IPS-15b (cell line): ENCODE data around the gene EFCAB7.
A peak's percentile ranks its signal among the peaks of the same experiment; 100 is the strongest.

Source experiments
- H3K27me3 ChIP-seq: one replicate; pipeline ENCODE4 v1.6.1; 2013; ENCODE audit warnings: low read length; ENCODE audit not compliant: control insufficient read depth, insufficient read depth
- H3K36me3 ChIP-seq: one replicate; pipeline ENCODE4 v1.6.1; 2013; ENCODE audit warnings: low read length; ENCODE audit not compliant: control insufficient read depth, insufficient read depth
- H3K4me1 ChIP-seq: one replicate; pipeline ENCODE4 v1.6.1; 2013; ENCODE audit warnings: mild to moderate bottlenecking, low read length; ENCODE audit not compliant: control insufficient read depth, insufficient read depth
- H3K4me3 ChIP-seq: one replicate; pipeline ENCODE4 v1.5.1; 2013; ENCODE audit warnings: low read depth, low read length
- H3K9ac ChIP-seq: one replicate; pipeline ENCODE4 v1.6.1; 2013; ENCODE audit warnings: low read depth, mild to moderate bottlenecking, low read length
- H3K9me3 ChIP-seq: one replicate; pipeline ENCODE4 v1.6.1; 2013; ENCODE audit warnings: mild to moderate bottlenecking, low read length; ENCODE audit not compliant: control insufficient read depth, insufficient read depth

Gene EFCAB7

DNA sequence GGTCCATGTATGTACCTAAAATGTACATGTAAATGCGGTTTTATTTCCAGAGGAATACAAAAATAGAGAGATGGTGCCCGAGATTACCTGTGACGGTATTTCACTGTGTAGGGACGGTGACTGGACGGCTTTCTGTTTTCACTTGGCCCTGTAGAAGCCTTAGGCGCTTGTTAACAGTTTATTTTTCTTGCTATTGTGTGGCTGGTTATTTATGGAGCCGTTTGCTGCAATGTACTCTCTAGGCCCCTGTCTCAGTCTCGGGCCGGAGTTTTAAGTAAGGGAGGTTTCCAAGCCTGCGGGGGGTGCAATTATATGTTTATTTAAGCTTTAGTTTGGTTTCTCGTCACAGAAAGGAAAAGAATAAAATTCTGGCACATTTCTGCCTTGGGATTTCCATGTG, 413 bp downstream of the EFCAB7 start:
- Histone ChIP-seq H3K9me3 (no peaks in the 10 kb centered on the region), H3K4me3 (peak overlapping the region; percentile 89), H3K36me3 (no peaks in the 10 kb centered on the region), H3K27me3 (no peaks in the 10 kb centered on the region), H3K9ac (peak overlapping the region; percentile 84), H3K4me1 (peaks cover 3% of the 10 kb centered on the region)

DNA sequence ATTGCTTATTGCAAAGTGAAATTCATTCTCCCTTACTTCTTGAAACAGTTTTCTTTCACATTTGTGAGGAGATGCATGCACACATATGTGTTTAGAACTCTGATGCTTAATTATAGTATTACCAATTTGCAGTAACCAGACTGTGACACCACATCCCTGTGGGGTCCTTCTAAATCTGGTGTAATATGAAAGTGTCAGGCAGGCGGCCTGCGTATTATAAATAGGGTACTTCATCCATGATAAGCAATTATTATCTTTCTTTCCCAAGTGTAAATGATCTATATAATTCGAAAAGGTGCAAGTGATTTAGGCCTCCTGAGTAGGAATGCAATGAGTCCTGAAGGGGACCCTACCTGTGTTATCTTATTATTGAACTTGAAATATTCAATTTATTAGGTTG, 876 bp downstream of the EFCAB7 start:
- no peaks in the 10 kb centered on the region for H3K27me3 ChIP-seq
- no peaks in the 10 kb centered on the region for H3K9me3 ChIP-seq
- peaks cover 3% of the 10 kb centered on the region for H3K4me1 ChIP-seq
- H3K36me3 ChIP-seq, result no peaks in the 10 kb centered on the region
- peak overlapping the region; percentile 89 for H3K4me3 ChIP-seq
- no peak overlapping the region for H3K9ac ChIP-seq

DNA sequence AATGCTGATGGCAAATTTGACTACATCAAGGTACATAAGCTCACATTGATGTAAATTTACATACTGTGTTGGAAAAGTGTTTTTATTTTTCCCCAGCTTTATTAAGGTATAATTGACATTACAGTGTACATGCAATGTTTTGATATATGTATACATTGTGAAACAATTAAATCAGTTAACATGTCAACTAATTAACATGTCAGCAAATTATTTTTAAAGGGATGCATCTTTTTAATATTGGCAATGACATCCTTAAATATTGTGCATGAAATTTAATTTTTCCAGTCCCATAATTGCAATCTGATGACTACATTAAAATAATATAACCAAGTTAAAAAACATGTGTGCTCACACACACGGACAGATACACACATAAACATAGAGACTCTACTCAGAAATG, 9.4 kb downstream of the EFCAB7 start:
- no peak overlapping the region for H3K4me3 ChIP-seq
- H3K27me3 ChIP-seq, result no peaks in the 10 kb centered on the region
- no peaks in the 10 kb centered on the region for H3K9me3 ChIP-seq

DNA sequence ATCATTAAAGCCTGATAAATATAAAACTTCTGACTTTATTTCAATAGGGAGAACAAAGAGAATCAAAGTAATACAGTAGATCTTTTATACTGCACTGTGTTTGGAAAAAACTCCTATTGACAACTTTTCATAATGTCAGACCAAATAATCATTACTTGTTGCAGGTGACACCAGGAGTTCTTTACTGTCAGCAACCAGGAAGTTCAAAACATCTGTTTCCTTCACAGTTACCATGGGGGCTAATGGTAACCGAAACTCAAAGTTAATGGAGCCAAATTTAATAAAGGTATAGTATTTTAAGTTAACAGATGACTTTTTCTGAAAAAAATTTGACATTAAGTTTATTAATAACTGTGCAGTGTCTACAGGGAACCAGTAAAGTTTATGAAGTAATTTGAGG, 10.6 kb downstream of the EFCAB7 start:
- Histone ChIP-seq H3K27me3 (no peaks in the 10 kb centered on the region), H3K36me3 (no peaks in the 10 kb centered on the region), H3K4me1 (no peaks in the 10 kb centered on the region), H3K9me3 (no peaks in the 10 kb centered on the region), H3K9ac (no peak overlapping the region), H3K4me3 (no peak overlapping the region)

More for the DNA sequence above, 9.4 kb downstream of the EFCAB7 start:
- Histone ChIP-seq H3K36me3 (no peaks in the 10 kb centered on the region), H3K4me1 (no peaks in the 10 kb centered on the region), H3K9ac (no peak overlapping the region)

DNA sequence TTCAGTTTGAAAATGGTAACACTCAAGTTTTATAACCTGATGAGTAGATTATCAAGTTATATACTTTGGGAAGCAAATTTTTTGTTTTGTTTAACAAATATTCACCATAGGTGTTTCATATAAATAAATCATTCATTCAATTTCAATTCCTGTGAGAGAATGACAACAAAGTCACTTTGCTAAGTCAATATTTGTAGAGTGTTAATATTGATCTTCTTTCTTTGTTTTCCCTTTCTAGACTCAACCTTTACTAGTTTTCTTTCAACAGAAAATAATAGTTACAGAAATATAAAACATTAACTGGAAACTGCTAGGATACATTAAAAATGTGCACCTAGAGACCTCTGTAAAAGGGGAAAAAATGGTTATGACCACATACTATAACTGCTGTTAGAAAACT, 11.1 kb downstream of the EFCAB7 start:
- Histone ChIP-seq H3K9me3 (no peaks in the 10 kb centered on the region), H3K4me3 (no peak overlapping the region), H3K36me3 (no peaks in the 10 kb centered on the region), H3K4me1 (no peaks in the 10 kb centered on the region), H3K9ac (no peak overlapping the region), H3K27me3 (no peaks in the 10 kb centered on the region)

DNA sequence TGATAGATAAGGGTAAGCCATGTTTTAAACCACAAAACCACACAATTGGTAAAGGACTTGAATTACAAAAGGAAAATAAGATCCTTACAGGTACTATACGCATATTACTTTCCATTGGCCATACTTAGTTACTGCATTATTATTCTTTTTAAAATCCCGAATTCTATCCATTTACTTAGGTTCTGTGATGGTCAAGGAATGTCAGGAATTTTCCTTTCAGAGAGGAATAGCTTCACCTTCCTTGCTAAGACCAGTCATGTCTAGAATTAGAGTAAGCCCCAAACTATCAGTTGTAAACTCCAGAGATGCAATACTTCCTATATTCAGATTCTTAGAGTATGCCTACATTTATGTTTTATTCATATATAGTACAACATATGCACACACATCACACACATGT, 13.7 kb downstream of the EFCAB7 start:
- H3K4me1 ChIP-seq, result no peaks in the 10 kb centered on the region
- no peaks in the 10 kb centered on the region for H3K9me3 ChIP-seq
- H3K36me3 ChIP-seq, result no peaks in the 10 kb centered on the region
- H3K9ac ChIP-seq, result no peak overlapping the region
- no peaks in the 10 kb centered on the region for H3K27me3 ChIP-seq
- H3K4me3 ChIP-seq, result no peak overlapping the region

DNA sequence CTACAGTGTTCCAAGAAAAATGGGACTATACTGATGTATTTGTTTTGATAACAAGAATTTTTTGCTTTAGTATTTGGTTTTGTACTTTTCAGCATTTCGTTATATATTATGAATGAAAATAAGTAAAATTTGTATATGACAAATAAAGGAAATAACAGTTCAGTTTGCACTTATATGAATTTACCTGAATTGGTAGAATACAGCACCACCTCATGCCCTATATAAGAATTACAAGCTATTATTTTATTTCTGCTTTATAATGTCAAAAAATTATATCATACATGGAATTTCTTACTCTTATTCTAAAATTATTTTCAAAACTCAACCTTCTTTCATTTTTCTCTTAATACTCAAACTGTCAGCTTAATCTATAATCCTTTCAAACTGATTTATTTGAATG, 14.6 kb downstream of the EFCAB7 start:
- Histone ChIP-seq H3K27me3 (no peaks in the 10 kb centered on the region), H3K9ac (no peak overlapping the region), H3K9me3 (no peaks in the 10 kb centered on the region), H3K36me3 (no peaks in the 10 kb centered on the region), H3K4me3 (no peak overlapping the region), H3K4me1 (no peaks in the 10 kb centered on the region)

DNA sequence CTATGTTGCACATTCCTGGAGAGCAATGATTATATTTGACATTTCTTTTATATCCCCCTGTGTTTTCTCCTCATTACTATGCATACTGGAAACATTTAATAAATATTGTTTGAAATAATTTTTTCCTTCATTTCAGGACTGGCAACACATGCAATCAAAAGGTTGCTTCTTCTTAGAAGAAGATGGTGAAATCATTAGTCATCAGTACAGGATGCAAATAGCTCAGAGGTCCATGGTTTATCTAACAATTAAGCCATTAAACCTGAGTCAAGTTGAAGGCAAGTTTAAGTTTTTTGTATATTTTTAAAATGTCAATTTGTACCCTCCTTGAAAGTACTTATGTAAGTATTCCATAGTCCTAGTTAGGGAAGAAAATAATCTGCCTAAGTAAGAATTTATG, 22.5 kb downstream of the EFCAB7 start:
- H3K4me1 ChIP-seq, result no peaks in the 10 kb centered on the region
- H3K4me3 ChIP-seq, result no peak overlapping the region
- no peaks in the 10 kb centered on the region for H3K27me3 ChIP-seq

DNA sequence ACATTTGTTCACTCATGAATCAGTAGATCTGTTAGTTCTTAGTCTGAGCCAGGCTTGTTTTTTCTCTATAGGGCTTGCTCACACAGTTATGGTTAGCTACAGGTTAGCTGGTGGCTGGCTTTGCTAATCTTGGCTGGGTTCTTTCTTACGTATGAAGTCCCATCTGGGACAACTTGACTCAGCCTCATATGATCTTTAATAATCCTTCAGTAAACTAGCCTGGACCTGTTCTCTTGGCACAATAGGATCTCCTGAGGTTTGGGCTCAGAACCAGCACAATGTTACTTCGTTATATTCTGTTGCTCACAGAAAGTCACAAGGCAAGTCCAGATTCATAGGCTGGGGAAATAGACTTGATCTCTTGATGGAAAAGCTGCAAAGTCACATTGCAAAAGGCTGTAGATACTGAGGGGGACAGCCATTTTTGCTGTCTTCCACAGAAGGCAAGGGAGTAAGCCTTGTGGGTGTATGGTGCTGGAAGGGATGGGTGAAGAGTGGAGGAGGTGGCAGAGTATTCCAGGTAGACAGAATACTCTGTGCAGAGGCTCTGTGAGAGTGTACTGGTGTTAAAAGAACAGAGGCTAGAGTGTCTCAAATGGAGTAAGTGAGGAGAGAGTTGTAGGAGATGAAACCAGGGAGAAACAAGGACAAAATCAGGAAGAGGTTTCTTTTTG, 24.4 kb downstream of the EFCAB7 start:
- Histone ChIP-seq H3K9ac (no peak overlapping the region), H3K4me3 (no peak overlapping the region), H3K27me3 (no peaks in the 10 kb centered on the region), H3K9me3 (no peaks in the 10 kb centered on the region), H3K36me3 (no peaks in the 10 kb centered on the region), H3K4me1 (no peaks in the 10 kb centered on the region)

More for the DNA sequence above, 22.5 kb downstream of the EFCAB7 start:
- no peaks in the 10 kb centered on the region for H3K36me3 ChIP-seq
- H3K9me3 ChIP-seq, result no peaks in the 10 kb centered on the region
- H3K9ac ChIP-seq, result no peak overlapping the region

DNA sequence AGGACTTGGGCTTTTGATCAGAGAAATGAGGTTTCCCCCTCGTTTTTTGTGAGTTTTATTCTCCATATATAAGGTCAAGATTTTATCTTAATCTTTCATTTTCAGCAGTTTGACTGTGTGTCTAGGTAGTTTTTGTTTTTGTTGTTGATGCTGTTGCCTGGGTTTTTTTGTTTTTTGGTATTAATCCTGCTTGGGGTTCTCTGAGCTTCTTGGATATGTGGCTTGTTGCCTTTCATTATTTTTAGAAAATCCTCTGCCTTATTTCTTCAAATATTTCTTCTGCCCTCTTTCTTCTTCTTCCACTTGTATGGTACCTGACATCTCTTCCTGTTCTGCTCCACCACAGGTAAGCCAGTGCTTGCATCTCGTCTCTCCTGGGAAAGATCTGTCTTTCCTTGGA, 25.0 kb downstream of the EFCAB7 start:
- Histone ChIP-seq H3K36me3 (no peaks in the 10 kb centered on the region), H3K9me3 (no peaks in the 10 kb centered on the region), H3K9ac (no peak overlapping the region), H3K27me3 (no peaks in the 10 kb centered on the region), H3K4me3 (no peak overlapping the region), H3K4me1 (no peaks in the 10 kb centered on the region)

DNA sequence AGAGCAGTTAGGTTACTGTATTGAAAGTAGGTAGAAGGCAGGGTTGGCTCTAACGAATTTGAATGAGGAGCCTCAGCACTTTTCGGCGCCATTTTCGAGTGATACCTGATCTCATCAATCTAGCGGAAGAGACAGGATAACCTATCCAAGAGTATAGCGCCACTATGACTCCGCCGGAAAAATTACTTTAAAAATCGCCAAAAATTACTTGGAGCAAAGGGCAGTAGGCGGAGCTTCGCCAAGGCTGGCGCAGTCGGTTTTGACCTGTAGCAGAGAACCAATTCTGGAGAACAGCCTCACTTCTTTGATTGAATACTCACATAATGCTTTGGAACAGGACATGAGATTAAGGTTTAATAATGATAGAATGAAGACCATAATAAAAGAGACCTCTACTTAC, 25.6 kb downstream of the EFCAB7 start:
- no peaks in the 10 kb centered on the region for H3K36me3 ChIP-seq
- H3K9me3 ChIP-seq, result no peaks in the 10 kb centered on the region
- H3K4me3 ChIP-seq, result no peak overlapping the region
- no peaks in the 10 kb centered on the region for H3K27me3 ChIP-seq
- no peaks in the 10 kb centered on the region for H3K4me1 ChIP-seq
- no peak overlapping the region for H3K9ac ChIP-seq

DNA sequence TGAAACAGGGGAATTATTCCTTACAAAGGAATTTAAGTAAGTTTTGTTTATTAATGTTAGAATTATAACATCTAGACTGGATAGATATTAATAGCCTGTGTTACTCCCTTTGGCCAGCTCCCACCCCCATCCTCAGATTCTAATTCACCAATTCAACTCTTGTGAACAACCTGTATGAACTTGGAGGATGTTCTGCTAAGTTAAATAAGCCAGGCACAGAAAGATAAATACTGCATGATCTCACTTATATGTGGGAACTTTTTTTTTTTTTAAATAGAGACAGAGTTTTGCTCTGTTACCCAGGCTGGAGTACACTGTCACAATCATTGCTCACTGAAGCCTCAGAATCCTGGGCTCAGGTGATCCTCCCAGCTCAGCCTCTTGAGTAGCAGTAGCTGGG, 32.2 kb downstream of the EFCAB7 start:
- no peaks in the 10 kb centered on the region for H3K9me3 ChIP-seq
- no peak overlapping the region for H3K4me3 ChIP-seq
- H3K27me3 ChIP-seq, result no peaks in the 10 kb centered on the region
- H3K9ac ChIP-seq, result no peak overlapping the region
- H3K4me1 ChIP-seq, result peaks cover 4% of the 10 kb centered on the region
- no peaks in the 10 kb centered on the region for H3K36me3 ChIP-seq
